NCI-H2029 treated with DMSO at 0.1 percent for 48 hours (cell line): Measurements from ENCODE around the gene ZDHHC14.
"Not testable (repeated sequence)": the region's sequence is repeated elsewhere in the genome, so short reads cannot be mapped to it uniquely, and the experiment has no call there.

Experiments
- DNase-seq: peaks from one replicate; lab custom pipeline; 2025; lab: John Stamatoyannopoulos, UW

The ZDHHC14 gene

GRCh38 chr6:157445277-157446009 is 64.5 kb downstream of the ZDHHC14 start:
- no peak for DNase-seq

GRCh38 chr6:157447735-157448134 is 66.7 kb downstream of the ZDHHC14 start:
- DNase-seq = no peak

GRCh38 chr6:157449610-157450009 is 68.6 kb downstream of the ZDHHC14 start:
- no peak for DNase-seq

GRCh38 chr6:157450931-157451742 is 70.1 kb downstream of the ZDHHC14 start:
- no peak for DNase-seq

- no peak for DNase-seq
These were observed 71.1 kb downstream of the ZDHHC14 start for GRCh38 chr6:157452096-157452495.

GRCh38 chr6:157453131-157453530 is 72.1 kb downstream of the ZDHHC14 start:
- DNase-seq = no peak

- DNase-seq = no peak
These were observed 73.0 kb downstream of the ZDHHC14 start for GRCh38 chr6:157453978-157454377.

GRCh38 chr6:157454762-157455714 is 74.0 kb downstream of the ZDHHC14 start:
- no peak for DNase-seq

- DNase-seq = no peak
These were observed 74.9 kb downstream of the ZDHHC14 start for GRCh38 chr6:157455731-157456523.

GRCh38 chr6:157456524-157456829 is 75.5 kb downstream of the ZDHHC14 start:
- no peak for DNase-seq

- no peak for DNase-seq
These were observed 76.8 kb downstream of the ZDHHC14 start for GRCh38 chr6:157457787-157458186.

GRCh38 chr6:157459327-157459726 is 78.3 kb downstream of the ZDHHC14 start:
- DNase-seq = no peak

- DNase-seq = no peak
These were observed 79.4 kb downstream of the ZDHHC14 start for GRCh38 chr6:157460182-157460999.

GRCh38 chr6:157461000-157461915 is 80.3 kb downstream of the ZDHHC14 start:
- no peak for DNase-seq

GRCh38 chr6:157462956-157463742 is 82.2 kb downstream of the ZDHHC14 start:
- DNase-seq = no peak

- not testable (repeated sequence) for DNase-seq
These were observed 82.7 kb downstream of the ZDHHC14 start for GRCh38 chr6:157463743-157464135.

GRCh38 chr6:157464653-157465535 is 83.9 kb downstream of the ZDHHC14 start:
- DNase-seq = no peak

- DNase-seq = no peak
These were observed 85.3 kb downstream of the ZDHHC14 start for GRCh38 chr6:157466342-157466648.
